Trophoblast cell (in vitro differentiated cells and primary cell): ENCODE results near the gene NPIPA5.
"Not testable (repeated sequence)": the region's sequence is repeated elsewhere in the genome, so short reads cannot be mapped to it uniquely, and the experiment has no call there.

ENCODE experiments used
- DNase-seq, 2 donors: peaks; one replicate each; pipeline ENCODE4 v3.0.0-alpha.2; 2016
- H2AFZ ChIP-seq: 2 replicates; pipeline ENCODE4 v1.6.1; 2013; ENCODE audit warnings: low read length, moderate library complexity, mild to moderate bottlenecking; ENCODE audit not compliant: insufficient read depth, poor library complexity
- H2AK5ac ChIP-seq: 2 replicates; pipeline ENCODE4 v1.6.1; 2013; ENCODE audit warnings: mild to moderate bottlenecking, low read length
- H2BK120ac ChIP-seq: 2 replicates; pipeline ENCODE4 v1.6.1; 2013; ENCODE audit warnings: low read length, mild to moderate bottlenecking, moderate library complexity; ENCODE audit not compliant: insufficient read depth, poor library complexity
- H2BK12ac ChIP-seq: 2 replicates; pipeline ENCODE4 v1.6.1; 2013; ENCODE audit warnings: mild to moderate bottlenecking, low read length, moderate library complexity
- H2BK5ac ChIP-seq: 2 replicates; pipeline ENCODE4 v1.6.1; 2013; ENCODE audit warnings: low read length, low read depth, moderate library complexity, mild to moderate bottlenecking; ENCODE audit not compliant: poor library complexity
- H3K14ac ChIP-seq: 2 replicates; pipeline ENCODE4 v1.6.1; 2013; ENCODE audit warnings: mild to moderate bottlenecking, low read length
- H3K18ac ChIP-seq: 2 replicates; pipeline ENCODE4 v1.6.1; 2013; ENCODE audit warnings: mild to moderate bottlenecking, low read length
- H3K23ac ChIP-seq: 2 replicates; pipeline ENCODE4 v1.6.1; 2013; ENCODE audit warnings: low read length
- H3K27ac ChIP-seq: 2 replicates; pipeline ENCODE4 v1.5.1; 2013; ENCODE audit warnings: low read depth, mild to moderate bottlenecking, inconsistent platforms, low read length, moderate library complexity
- H3K27me3 ChIP-seq: 2 replicates; pipeline ENCODE4 v1.6.1; 2013; ENCODE audit warnings: inconsistent platforms, mild to moderate bottlenecking, low read length, moderate library complexity; ENCODE audit not compliant: insufficient read depth
- H3K36me3 ChIP-seq, 2 experiments: 1 replicate in 1 of 2; 2 replicates in 1 of 2; pipeline ENCODE4 v1.6.1; 2013; ENCODE audit warnings: low read length in 2 of 2, mild to moderate bottlenecking in 2 of 2, moderate library complexity in 1 of 2; ENCODE audit not compliant: insufficient read depth in 2 of 2, control insufficient read depth in 1 of 2
- H3K4ac ChIP-seq: 2 replicates; pipeline ENCODE4 v1.6.1; 2013; ENCODE audit warnings: low read depth, mild to moderate bottlenecking, low read length, moderate library complexity
- H3K4me1 ChIP-seq, 2 experiments: 1 replicate in 1 of 2; 2 replicates in 1 of 2; pipeline ENCODE4 v1.6.1; 2013; ENCODE audit warnings: low read length in 2 of 2, mild to moderate bottlenecking in 2 of 2, moderate library complexity in 1 of 2; ENCODE audit not compliant: insufficient read depth in 2 of 2, control insufficient read depth in 1 of 2
- H3K4me2 ChIP-seq: 2 replicates; pipeline ENCODE4 v1.6.1; 2013; ENCODE audit warnings: inconsistent platforms, mild to moderate bottlenecking, low read length, moderate library complexity
- H3K4me3 ChIP-seq: 2 replicates; pipeline ENCODE4 v1.5.1; 2013; ENCODE audit warnings: mild to moderate bottlenecking, low read depth, low read length, inconsistent platforms
- H3K79me1 ChIP-seq: one replicate; pipeline ENCODE4 v1.6.1; 2013; ENCODE audit warnings: low read length
- H3K79me2 ChIP-seq: 2 replicates; pipeline ENCODE4 v1.6.1; 2013; ENCODE audit warnings: low read length, mild to moderate bottlenecking; ENCODE audit not compliant: control insufficient read depth, insufficient read depth, poor library complexity
- H3K9ac ChIP-seq: 2 replicates; pipeline ENCODE4 v1.6.1; 2013; ENCODE audit warnings: mild to moderate bottlenecking, low read length
- H3K9me3 ChIP-seq: 2 replicates; pipeline ENCODE4 v1.6.1; 2013; ENCODE audit warnings: low read depth, mild to moderate bottlenecking, control low read depth, inconsistent platforms, low read length; ENCODE audit not compliant: insufficient read depth
- H4K12ac ChIP-seq: 2 replicates; pipeline ENCODE4 v1.6.1; 2013; ENCODE audit warnings: low read depth, mild to moderate bottlenecking, low read length, moderate library complexity
- H4K8ac ChIP-seq: 2 replicates; pipeline ENCODE4 v1.6.1; 2013; ENCODE audit warnings: low read depth, mild to moderate bottlenecking, low read length, moderate library complexity
- H4K91ac ChIP-seq: one replicate; pipeline ENCODE4 v1.6.1; 2013; ENCODE audit warnings: low read depth, mild to moderate bottlenecking, low read length, moderate library complexity
- WGBS: extraction: QIAGEN DNeasy Blood & Tissue Kit; methylation state at CpG from one replicate; pipeline ENCODE4 v1.1.7; 2013; ENCODE audit warnings: missing lambda C conversion rate; ENCODE audit not compliant: insufficient read length, insufficient coverage; ENCODE audit errors: extremely low coverage; 5-methylcytosine and 5-hydroxymethylcytosine counted together

The NPIPA5 gene

DNA sequence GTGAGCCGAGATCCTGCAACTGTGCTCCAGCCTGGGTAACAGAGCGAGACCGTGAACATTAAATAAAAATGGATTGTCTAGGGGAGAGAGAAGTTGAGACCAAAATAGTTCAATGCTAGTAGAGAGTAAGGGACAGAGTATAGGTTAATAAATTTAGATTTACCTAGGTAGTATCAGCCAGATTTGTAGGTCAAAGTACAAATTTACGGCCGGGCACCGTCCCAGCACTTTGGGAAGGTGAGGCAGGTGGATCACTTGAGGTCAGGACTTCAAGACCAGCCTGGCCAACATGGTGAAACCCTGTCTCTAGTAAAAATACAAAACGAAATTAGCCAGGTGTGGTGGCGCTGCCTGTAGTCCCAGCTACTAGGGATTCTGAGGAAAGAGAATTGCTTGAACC lies 44.1 kb upstream of the NPIPA5 start:
- H3K36me3 ChIP-seq, result no peaks in the 10 kb centered on the region
- no peak overlapping the region for H2BK5ac ChIP-seq
- no peaks in the 10 kb centered on the region for H3K79me2 ChIP-seq
- no peak for DNase-seq
- H3K27ac ChIP-seq, result no peak overlapping the region
- H3K23ac ChIP-seq, result no peak overlapping the region
- H4K8ac ChIP-seq, result no peak overlapping the region
- no peaks in the 10 kb centered on the region for H3K79me1 ChIP-seq
- no CpG with 5 or more reads among the region's 8 CpGs for WGBS
- H2AFZ ChIP-seq, result no peak overlapping the region
- H3K18ac ChIP-seq, result no peak overlapping the region
- H3K9ac ChIP-seq, result no peak overlapping the region
- no peak overlapping the region for H2BK120ac ChIP-seq
- H3K4ac ChIP-seq, result no peak overlapping the region
- H3K4me3 ChIP-seq, result no peak overlapping the region
- H3K27me3 ChIP-seq, result no peaks in the 10 kb centered on the region
- no peak overlapping the region for H2BK12ac ChIP-seq
- no peak overlapping the region for H3K14ac ChIP-seq
- no peak overlapping the region for H2AK5ac ChIP-seq
- no peaks in the 10 kb centered on the region for H3K4me1 ChIP-seq
- no peak overlapping the region for H4K91ac ChIP-seq
- peaks cover 3% of the 10 kb centered on the region for H3K9me3 ChIP-seq
- H4K12ac ChIP-seq, result no peak overlapping the region
- H3K4me2 ChIP-seq, result no peak overlapping the region

DNA sequence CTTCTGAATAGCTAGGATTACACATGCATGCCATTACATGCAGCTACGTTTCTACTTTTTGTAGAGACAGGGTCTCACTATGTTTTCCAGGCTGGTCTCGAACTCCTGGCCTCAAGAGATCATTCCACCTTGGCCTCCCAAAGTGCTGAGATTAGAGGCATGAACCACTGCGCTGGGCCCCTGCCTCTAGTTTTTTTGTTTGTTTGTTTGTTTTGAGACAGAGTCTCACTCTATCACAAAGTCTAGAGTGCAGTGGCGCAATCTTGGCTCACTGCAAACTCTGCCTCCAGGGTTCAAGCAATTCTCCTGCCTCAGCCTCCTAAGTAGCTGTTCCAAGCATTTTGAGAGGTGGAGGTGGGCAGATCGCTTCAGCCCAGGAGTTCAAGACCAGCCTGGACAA lies 43.6 kb upstream of the NPIPA5 start:
- not testable (repeated sequence) for H2BK5ac ChIP-seq, H2BK120ac ChIP-seq, H3K4me3 ChIP-seq, H2AK5ac ChIP-seq, H3K9me3 ChIP-seq, H3K4ac ChIP-seq, H2AFZ ChIP-seq, H3K18ac ChIP-seq, H3K9ac ChIP-seq, H2BK12ac ChIP-seq, H3K79me2 ChIP-seq, H3K27me3 ChIP-seq, H4K91ac ChIP-seq, H3K23ac ChIP-seq, H3K79me1 ChIP-seq, H3K4me2 ChIP-seq, H4K12ac ChIP-seq, H4K8ac ChIP-seq, H3K27ac ChIP-seq, H3K36me3 ChIP-seq, DNase-seq, H3K14ac ChIP-seq, H3K4me1 ChIP-seq
- no CpG with 5 or more reads among the region's 5 CpGs for WGBS

DNA sequence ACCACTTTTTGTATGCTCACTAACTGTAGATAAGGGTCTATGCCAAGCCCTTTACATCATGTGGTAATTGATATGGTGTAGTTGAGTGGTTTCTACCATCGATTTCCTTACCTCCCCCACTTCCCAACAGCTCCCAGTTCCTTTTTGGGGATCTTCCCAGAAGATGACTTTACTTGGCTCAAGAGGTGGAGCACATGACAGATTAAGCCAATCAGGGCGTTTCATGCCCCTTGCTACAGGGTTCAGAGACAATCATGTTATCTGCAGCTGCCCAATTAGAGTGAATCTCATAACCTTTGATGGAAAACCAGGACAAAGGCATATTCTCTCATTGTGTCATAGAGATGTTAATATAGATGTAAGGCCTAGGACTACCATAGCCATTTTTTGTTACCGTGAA lies 40.1 kb upstream of the NPIPA5 start:
- H3K36me3 ChIP-seq, result no peaks in the 10 kb centered on the region
- no peaks in the 10 kb centered on the region for H3K79me1 ChIP-seq
- no peak overlapping the region for H2AFZ ChIP-seq
- no peak overlapping the region for H4K8ac ChIP-seq
- H3K9me3 ChIP-seq, result peaks cover 3% of the 10 kb centered on the region
- H3K4me1 ChIP-seq, result no peaks in the 10 kb centered on the region
- no peak overlapping the region for H4K91ac ChIP-seq
- H3K9ac ChIP-seq, result no peak overlapping the region
- no peak overlapping the region for H3K4me2 ChIP-seq
- WGBS, result no CpG with 5 or more reads among the region's 3 CpGs
- no peaks in the 10 kb centered on the region for H3K79me2 ChIP-seq
- H3K23ac ChIP-seq, result no peak overlapping the region
- H2BK12ac ChIP-seq, result no peak overlapping the region
- H4K12ac ChIP-seq, result no peak overlapping the region
- H2BK120ac ChIP-seq, result no peak overlapping the region
- peak; percentile 14 to 68 for DNase-seq
- no peaks in the 10 kb centered on the region for H3K27me3 ChIP-seq
- H3K4me3 ChIP-seq, result no peak overlapping the region
- H3K14ac ChIP-seq, result no peak overlapping the region
- H2AK5ac ChIP-seq, result no peak overlapping the region
- H3K4ac ChIP-seq, result no peak overlapping the region
- H3K27ac ChIP-seq, result no peak overlapping the region
- H2BK5ac ChIP-seq, result no peak overlapping the region
- H3K18ac ChIP-seq, result no peak overlapping the region

DNA sequence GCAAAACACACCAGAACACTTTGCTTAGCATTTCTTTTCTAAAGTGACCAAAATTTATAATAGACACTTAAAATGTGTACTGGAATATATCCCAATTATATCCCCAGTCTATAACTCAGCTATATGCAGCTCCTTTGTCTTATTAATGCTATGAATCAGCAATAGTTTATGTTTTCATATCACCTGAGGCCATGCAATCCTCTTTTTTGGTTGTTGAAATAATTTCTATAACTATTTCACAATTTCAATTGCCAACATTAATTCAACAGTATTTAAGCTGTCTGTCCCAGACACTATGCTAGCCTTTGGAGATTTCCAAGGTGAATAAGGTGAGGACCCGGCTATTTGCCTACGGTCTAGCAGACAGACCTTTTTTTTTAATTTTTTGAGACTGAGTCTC lies 39.1 kb upstream of the NPIPA5 start:
- no peak overlapping the region for H3K27ac ChIP-seq
- H3K9me3 ChIP-seq, result peaks cover 3% of the 10 kb centered on the region
- no peak overlapping the region for H2AK5ac ChIP-seq
- no peak overlapping the region for H3K4me3 ChIP-seq
- H3K14ac ChIP-seq, result no peak overlapping the region
- no peaks in the 10 kb centered on the region for H3K4me1 ChIP-seq
- H3K79me1 ChIP-seq, result no peaks in the 10 kb centered on the region
- H3K79me2 ChIP-seq, result no peaks in the 10 kb centered on the region
- H2BK12ac ChIP-seq, result no peak overlapping the region
- H4K91ac ChIP-seq, result no peak overlapping the region
- H4K8ac ChIP-seq, result no peak overlapping the region
- H4K12ac ChIP-seq, result no peak overlapping the region
- H3K9ac ChIP-seq, result no peak overlapping the region
- no CpG with 5 or more reads among the region's 2 CpGs for WGBS
- no peak overlapping the region for H3K4me2 ChIP-seq
- H3K23ac ChIP-seq, result no peak overlapping the region
- no peak overlapping the region for H2AFZ ChIP-seq
- no peak for DNase-seq
- no peaks in the 10 kb centered on the region for H3K36me3 ChIP-seq
- no peak overlapping the region for H3K4ac ChIP-seq
- no peak overlapping the region for H2BK5ac ChIP-seq
- H2BK120ac ChIP-seq, result no peak overlapping the region
- no peak overlapping the region for H3K18ac ChIP-seq
- H3K27me3 ChIP-seq, result no peaks in the 10 kb centered on the region
